Common myeloid progenitor, CD34-positive (primary cell): ENCODE measurements around the gene CYFIP1.

Source experiments
- CTCF ChIA-PET: fragments of 350-600 bp; sonication (Branson Sonifier 250); formaldehyde crosslinking; loops from one replicate; lab custom pipeline; 2021; ENCODE audit warnings: antibody characterized with exemption; lab: Charles Lee
- POLR2A ChIA-PET: fragments of 350-600 bp; sonication (Branson Sonifier 250); formaldehyde crosslinking; loops from one replicate; lab custom pipeline; 2021; ENCODE audit warnings: antibody characterized with exemption; lab: Charles Lee
- DNase-seq, 3 donors: peaks; one replicate each; pipeline versions ENCODE4 v3.0.0 to v3.0.0-alpha.2; 2013
- H3K27ac ChIP-seq, 2 experiments: 1 replicate in 1 of 2; 2 replicates in 1 of 2; pipeline ENCODE4 v1.7.0; 2013; ENCODE audit warnings: inconsistent platforms in 2 of 2, low read length in 2 of 2, mild to moderate bottlenecking in 2 of 2, low read depth in 1 of 2, moderate library complexity in 1 of 2; ENCODE audit not compliant: severe bottlenecking in 2 of 2, insufficient read depth in 1 of 2, poor library complexity in 1 of 2
- H3K27me3 ChIP-seq, 5 experiments: replicated peaks in 2 of 5; 1 replicate in 3 of 5; 2 replicates in 2 of 5; pipeline versions ENCODE4 v1.6.1 to v1.7.0; 2013; ENCODE audit warnings: low read length in 4 of 5, mild to moderate bottlenecking in 2 of 5, moderate library complexity in 2 of 5, inconsistent platforms in 1 of 5; ENCODE audit not compliant: insufficient read depth in 5 of 5, control insufficient read depth in 4 of 5
- H3K36me3 ChIP-seq, 4 experiments: 1 replicate in 2 of 4; 2 replicates in 2 of 4; pipeline versions ENCODE4 v1.6.1 to v1.7.0; 2013; ENCODE audit warnings: low read length in 3 of 4, control low read depth in 1 of 4, mild to moderate bottlenecking in 1 of 4; ENCODE audit not compliant: control insufficient read depth in 4 of 4, insufficient read depth in 4 of 4
- H3K4me1 ChIP-seq, 4 experiments: 1 replicate in 3 of 4; 2 replicates in 1 of 4; pipeline versions ENCODE4 v1.6.1 to v1.7.1; 2013; ENCODE audit warnings: low read length in 3 of 4, mild to moderate bottlenecking in 3 of 4, control low read depth in 1 of 4, inconsistent platforms in 1 of 4, moderate library complexity in 1 of 4; ENCODE audit not compliant: control insufficient read depth in 4 of 4, insufficient read depth in 4 of 4; ENCODE audit errors: control extremely low read depth in 1 of 4
- H3K4me3 ChIP-seq, 7 experiments: 1 replicate in 4 of 7; 2 replicates in 3 of 7; pipeline versions ENCODE4 v1.5.1 to v1.7.0; 2013; ENCODE audit warnings: mild to moderate bottlenecking in 7 of 7, low read length in 6 of 7, moderate library complexity in 6 of 7, inconsistent platforms in 2 of 7, low read depth in 2 of 7, control low read depth in 1 of 7; ENCODE audit not compliant: insufficient read depth in 4 of 7, control insufficient read depth in 1 of 7; ENCODE audit errors: extremely low read depth in 1 of 7
- H3K9me3 ChIP-seq, 5 experiments: 1 replicate in 4 of 5; 2 replicates in 1 of 5; pipeline versions ENCODE4 v1.6.1 to v1.7.1; 2013; ENCODE audit warnings: low read length in 4 of 5, mild to moderate bottlenecking in 2 of 5, inconsistent platforms in 1 of 5, low read depth in 1 of 5, moderate library complexity in 1 of 5; ENCODE audit not compliant: control insufficient read depth in 4 of 5, insufficient read depth in 2 of 5; ENCODE audit errors: control extremely low read depth in 1 of 5
- WGBS: methylation state at CpG from one replicate; pipeline ENCODE4 v1.1.5; 2013; ENCODE audit not compliant: insufficient coverage; 5-methylcytosine and 5-hydroxymethylcytosine counted together

Gene CYFIP1

GRCh38 chr15:22870865-22871264 lies 109.3 kb downstream of the CYFIP1 start:
- ChIA-PET CTCF (no interaction called here), POLR2A (no interaction called here)
- Histone ChIP-seq H3K4me1 (no peaks in the 10 kb centered on the region), H3K27me3 (no peaks in the 10 kb centered on the region), H3K4me3 (no peak overlapping the region), H3K27ac (no peak overlapping the region), H3K36me3 (peaks cover 30 to 97% (median 64%) of the 10 kb centered on the region in 4 experiments), H3K9me3 (no peaks in the 10 kb centered on the region)
- 100% methylated on average over 11 of the region's 11 CpGs for WGBS
- no peak for DNase-seq

DNA sequence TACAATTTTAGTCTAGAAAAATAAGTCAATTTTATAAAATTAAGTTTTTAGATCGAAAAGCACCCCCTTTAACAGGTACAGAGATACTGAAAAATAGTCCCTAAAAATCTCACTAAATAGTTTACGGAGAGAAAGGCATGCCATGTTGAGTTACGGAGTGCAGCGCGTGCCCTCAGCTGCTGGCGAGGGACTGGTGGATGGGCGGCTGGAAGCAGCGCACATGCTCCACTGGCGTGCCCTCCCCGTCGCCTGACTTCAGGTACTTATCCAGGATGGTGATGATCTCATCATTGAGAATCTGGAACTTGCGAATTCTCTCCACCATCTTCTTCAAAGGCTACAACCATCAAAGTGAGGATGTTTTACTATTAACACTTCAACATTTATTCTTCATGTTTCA lies 110.3 kb downstream of the CYFIP1 start:
- no peaks in the 10 kb centered on the region for H3K9me3 ChIP-seq
- H3K4me1 ChIP-seq, result no peaks in the 10 kb centered on the region
- ChIA-PET CTCF (no interaction called here), POLR2A (no interaction called here)
- WGBS, result 95% methylated on average over 11 of the region's 12 CpGs
- H3K27ac ChIP-seq, result no peak overlapping the region
- DNase-seq, result no peak
- H3K27me3 ChIP-seq, result no peaks in the 10 kb centered on the region
- H3K4me3 ChIP-seq, result no peak overlapping the region
- H3K36me3 ChIP-seq, result peaks cover 27 to 91% (median 62%) of the 10 kb centered on the region in 4 experiments

GRCh38 chr15:22868928-22869327 lies 111.2 kb downstream of the CYFIP1 start:
- Histone ChIP-seq H3K27ac (no peak overlapping the region), H3K4me1 (no peaks in the 10 kb centered on the region), H3K36me3 (peaks cover 32 to 88% (median 62%) of the 10 kb centered on the region in 4 experiments), H3K4me3 (no peak overlapping the region), H3K27me3 (no peaks in the 10 kb centered on the region), H3K9me3 (no peaks in the 10 kb centered on the region)
- DNase-seq, result no peak
- ChIA-PET POLR2A (no interaction called here), CTCF (no interaction called here)
- WGBS, result 99% methylated on average over 9 of the region's 9 CpGs

DNA sequence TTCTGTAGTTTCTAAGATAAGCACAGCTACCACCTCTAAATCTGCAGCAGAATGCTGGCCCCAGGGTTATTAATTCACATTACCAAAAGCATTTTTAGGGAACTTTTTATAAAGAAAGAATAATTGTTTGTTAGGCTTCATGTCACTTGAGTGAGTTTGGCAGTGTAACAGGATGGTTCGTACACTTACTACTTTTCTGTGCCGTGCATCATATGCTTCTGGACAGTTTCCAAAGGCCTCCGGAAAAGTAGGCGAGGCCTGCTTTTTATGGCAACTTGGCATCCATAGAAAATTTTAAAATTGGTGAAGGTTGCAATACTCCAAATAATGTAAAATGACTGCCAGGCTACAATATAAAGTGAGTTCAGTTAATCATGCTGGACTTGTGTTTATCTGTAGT lies 111.7 kb downstream of the CYFIP1 start:
- POLR2A ChIA-PET, result no interaction called here
- DNase-seq, result no peak
- H3K4me1 ChIP-seq, result no peaks in the 10 kb centered on the region
- peaks cover 34 to 86% (median 63%) of the 10 kb centered on the region in 4 experiments for H3K36me3 ChIP-seq
- CTCF ChIA-PET, result no interaction called here
- no peak overlapping the region for H3K4me3 ChIP-seq
- H3K27ac ChIP-seq, result no peak overlapping the region
- no peaks in the 10 kb centered on the region for H3K9me3 ChIP-seq
- 100% methylated on average over 4 of the region's 4 CpGs for WGBS
- H3K27me3 ChIP-seq, result no peaks in the 10 kb centered on the region

GRCh38 chr15:22867886-22868285 lies 112.3 kb downstream of the CYFIP1 start:
- no peaks in the 10 kb centered on the region for H3K9me3 ChIP-seq
- peaks cover 31 to 86% (median 62%) of the 10 kb centered on the region in 4 experiments for H3K36me3 ChIP-seq
- CTCF ChIA-PET, result interaction anchor here (0.9 kb wide), 1 partner anchor 24 kb away, joined by 3 read pairs; no protein-coding TSS in a partner anchor
- 100% methylated on average over 5 of the region's 6 CpGs for WGBS
- POLR2A ChIA-PET, result no interaction called here
- no peaks in the 10 kb centered on the region for H3K27me3 ChIP-seq
- H3K4me3 ChIP-seq, result no peak overlapping the region
- H3K4me1 ChIP-seq, result no peaks in the 10 kb centered on the region
- no peak overlapping the region for H3K27ac ChIP-seq
- DNase-seq, result no peak

DNA sequence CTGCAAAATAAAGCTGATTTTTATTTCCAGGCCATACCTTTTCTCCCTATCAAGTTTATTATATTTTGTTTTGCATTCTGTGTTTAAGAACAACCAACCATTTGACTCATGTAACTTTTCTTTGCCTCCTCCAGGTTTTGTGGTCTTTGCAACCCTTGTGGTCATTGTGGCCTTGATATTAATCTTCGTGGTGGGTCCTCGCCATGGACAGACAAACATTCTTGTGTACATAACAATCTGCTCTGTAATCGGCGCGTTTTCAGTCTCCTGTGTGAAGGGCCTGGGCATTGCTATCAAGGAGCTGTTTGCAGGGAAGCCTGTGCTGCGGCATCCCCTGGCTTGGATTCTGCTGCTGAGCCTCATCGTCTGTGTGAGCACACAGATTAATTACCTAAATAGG lies 114.1 kb downstream of the CYFIP1 start:
- H3K27ac ChIP-seq, result no peak overlapping the region
- H3K4me1 ChIP-seq, result no peaks in the 10 kb centered on the region
- ChIA-PET CTCF (no interaction called here), POLR2A (interaction anchor here (0.7 kb wide), 1 partner anchor 9 kb away, joined by 3 read pairs; no protein-coding TSS in a partner anchor)
- H3K27me3 ChIP-seq, result no peaks in the 10 kb centered on the region
- H3K36me3 ChIP-seq, result peaks cover 31 to 79% (median 55%) of the 10 kb centered on the region in 4 experiments
- H3K4me3 ChIP-seq, result no peak overlapping the region
- peak; percentile 5 to 10 (median 8) for DNase-seq
- WGBS, result 84% methylated on average over 7 of the region's 7 CpGs
- no peaks in the 10 kb centered on the region for H3K9me3 ChIP-seq

- no peak for DNase-seq
- no peak overlapping the region for H3K27ac ChIP-seq
- H3K4me3 ChIP-seq, result no peak overlapping the region
- no peaks in the 10 kb centered on the region for H3K4me1 ChIP-seq
- CTCF ChIA-PET, result no interaction called here
- POLR2A ChIA-PET, result no interaction called here
- H3K36me3 ChIP-seq, result peaks cover 30 to 75% (median 50%) of the 10 kb centered on the region in 4 experiments
- H3K9me3 ChIP-seq, result no peaks in the 10 kb centered on the region
- H3K27me3 ChIP-seq, result no peaks in the 10 kb centered on the region
- 97% methylated on average over 3 of the region's 3 CpGs for WGBS
Measured at GRCh38 chr15:22863356-22863755, 116.8 kb downstream of the CYFIP1 start.
